Measurements from ENCODE around the gene GAS5. TPM values are rescaled to one million over a fixed set of nuclear protein-coding genes. Genes with fewer than 3 reads are reported as not detected.

Gene GAS5
- total and polyA plus RNA-seq, 5 donors from 2014 or later, result 279 to 511 (median 414) TPM

GRCh38 chr1:173900992-173901391 lies 33.2 kb upstream of the GAS5 start:
- peaks cover 11 to 22% (median 16%) of the 10 kb centered on the region in 4 donors for H3K4me1 Mint-ChIP-seq
- Histone ChIP-seq H3K9me3 (ENCODE audit: control insufficient read depth in 2 of 2, low read length in 2 of 2) (no peaks in the 10 kb centered on the region), H3K4me1 (ENCODE audit: control insufficient read depth, insufficient read depth, low read length, poor library complexity, severe bottlenecking) (no peaks in the 10 kb centered on the region), H3K27me3 (ENCODE audit: control insufficient read depth, insufficient read depth, low read length) (no peaks in the 10 kb centered on the region), H3K27ac (ENCODE audit: insufficient read depth, low read length, poor library complexity, severe bottlenecking) (no peak overlapping the region), H3K4me3 (ENCODE audit: low read depth, low read length) (no peak overlapping the region), H3K36me3 (ENCODE audit: control insufficient read depth, insufficient read depth, low read length) (no peaks in the 10 kb centered on the region)
- no peak overlapping the region for H3K27ac Mint-ChIP-seq
- ATAC-seq (ENCODE audit: low read depth in 2 of 2) (no peak), DNase-seq (no peak)
- peaks cover 17% of the 10 kb centered on the region for H3K36me3 Mint-ChIP-seq
- H3K9me3 Mint-ChIP-seq, result peaks cover 0 to 2% (median 0%) of the 10 kb centered on the region in 7 donors
- H3K4me3 Mint-ChIP-seq, result no peak overlapping the region
- H3K27me3 Mint-ChIP-seq, result no peaks in the 10 kb centered on the region

DNA sequence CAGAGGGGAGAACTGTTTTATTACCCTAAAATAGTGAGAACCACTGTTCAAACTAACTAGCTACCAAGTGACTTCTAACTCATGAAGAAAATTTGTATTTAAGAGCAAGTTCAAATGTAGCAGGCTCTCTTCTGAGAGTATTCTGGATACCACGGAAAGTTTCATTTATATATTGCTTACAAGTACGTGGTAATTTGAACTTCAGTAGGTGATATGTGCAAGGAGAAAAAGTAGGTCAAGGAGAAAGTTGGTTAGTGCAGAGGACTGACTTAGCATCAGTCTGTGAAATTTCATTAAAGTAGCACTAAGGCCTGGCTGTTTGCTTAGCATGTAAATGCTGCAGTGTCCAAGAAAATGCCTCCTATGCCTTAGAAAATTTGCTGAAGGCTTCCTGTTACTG lies 32.6 kb upstream of the GAS5 start:
- peaks cover 0 to 2% (median 0%) of the 10 kb centered on the region in 7 donors for H3K9me3 Mint-ChIP-seq
- Histone ChIP-seq H3K27me3 (ENCODE audit: control insufficient read depth, insufficient read depth, low read length) (no peaks in the 10 kb centered on the region), H3K36me3 (ENCODE audit: control insufficient read depth, insufficient read depth, low read length) (no peaks in the 10 kb centered on the region), H3K4me3 (ENCODE audit: low read depth, low read length) (no peak overlapping the region), H3K9me3 (ENCODE audit: control insufficient read depth in 2 of 2, low read length in 2 of 2) (no peaks in the 10 kb centered on the region), H3K4me1 (ENCODE audit: control insufficient read depth, insufficient read depth, low read length, poor library complexity, severe bottlenecking) (no peaks in the 10 kb centered on the region), H3K27ac (ENCODE audit: insufficient read depth, low read length, poor library complexity, severe bottlenecking) (no peak overlapping the region)
- no peak overlapping the region for H3K4me3 Mint-ChIP-seq
- peak overlapping the region in 1 of 3 donors; percentile 21 for H3K27ac Mint-ChIP-seq
- H3K27me3 Mint-ChIP-seq, result no peaks in the 10 kb centered on the region
- peaks cover 11 to 22% (median 14%) of the 10 kb centered on the region in 4 donors for H3K4me1 Mint-ChIP-seq
- no peak for ATAC-seq (ENCODE audit: low read depth in 2 of 2)
- no peak for DNase-seq
- peaks cover 17% of the 10 kb centered on the region for H3K36me3 Mint-ChIP-seq

- H3K9me3 Mint-ChIP-seq, result no peaks in the 10 kb centered on the region
- ATAC-seq (ENCODE audit: low read depth in 2 of 2), result no peak
- DNase-seq, result no peak
- H3K27ac ChIP-seq (ENCODE audit: insufficient read depth, low read length, poor library complexity, severe bottlenecking), result no peak overlapping the region
- H3K4me1 Mint-ChIP-seq, result peaks cover 12 to 21% (median 20%) of the 10 kb centered on the region in 4 donors
- no peak overlapping the region for H3K27ac Mint-ChIP-seq
- H3K27me3 ChIP-seq (ENCODE audit: control insufficient read depth, insufficient read depth, low read length), result no peaks in the 10 kb centered on the region
- H3K36me3 Mint-ChIP-seq, result peaks cover 37% of the 10 kb centered on the region
- peaks cover 8% of the 10 kb centered on the region for H3K36me3 ChIP-seq (ENCODE audit: control insufficient read depth, insufficient read depth, low read length)
- H3K4me1 ChIP-seq (ENCODE audit: control insufficient read depth, insufficient read depth, low read length, poor library complexity, severe bottlenecking), result no peaks in the 10 kb centered on the region
- H3K27me3 Mint-ChIP-seq, result no peaks in the 10 kb centered on the region
- H3K9me3 ChIP-seq (ENCODE audit: control insufficient read depth in 2 of 2, low read length in 2 of 2), result no peaks in the 10 kb centered on the region
- H3K4me3 ChIP-seq (ENCODE audit: low read depth, low read length), result no peak overlapping the region
- no peak overlapping the region for H3K4me3 Mint-ChIP-seq
These were observed 26.4 kb upstream of the GAS5 start for GRCh38 chr1:173894189-173894588.

DNA sequence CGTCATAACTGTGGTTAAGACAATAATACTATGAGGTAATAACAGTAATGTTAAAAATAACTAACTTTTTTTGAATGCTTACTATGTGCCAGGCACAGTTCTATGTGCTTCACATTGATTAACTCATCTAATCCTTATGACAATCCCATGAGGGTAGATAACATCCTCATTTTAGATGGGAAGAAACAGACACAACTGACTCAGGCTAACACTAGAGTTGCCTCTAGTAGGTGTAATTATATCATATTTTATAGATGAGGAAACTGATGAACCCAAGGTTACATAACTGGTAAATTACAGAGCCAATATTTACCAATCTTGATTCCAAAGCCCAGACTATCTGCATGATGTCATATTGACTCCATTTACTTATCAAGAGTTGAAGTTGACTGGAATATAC lies 25.8 kb upstream of the GAS5 start:
- Histone ChIP-seq H3K27me3 (ENCODE audit: control insufficient read depth, insufficient read depth, low read length) (no peaks in the 10 kb centered on the region), H3K9me3 (ENCODE audit: control insufficient read depth in 2 of 2, low read length in 2 of 2) (no peaks in the 10 kb centered on the region), H3K4me1 (ENCODE audit: control insufficient read depth, insufficient read depth, low read length, poor library complexity, severe bottlenecking) (no peaks in the 10 kb centered on the region), H3K27ac (ENCODE audit: insufficient read depth, low read length, poor library complexity, severe bottlenecking) (no peak overlapping the region), H3K36me3 (ENCODE audit: control insufficient read depth, insufficient read depth, low read length) (peaks cover 8% of the 10 kb centered on the region), H3K4me3 (ENCODE audit: low read depth, low read length) (no peak overlapping the region)
- no peaks in the 10 kb centered on the region for H3K9me3 Mint-ChIP-seq
- peaks cover 39% of the 10 kb centered on the region for H3K36me3 Mint-ChIP-seq
- H3K27me3 Mint-ChIP-seq, result no peaks in the 10 kb centered on the region
- H3K27ac Mint-ChIP-seq, result no peak overlapping the region
- ATAC-seq (ENCODE audit: low read depth in 2 of 2) (no peak), DNase-seq (no peak)
- H3K4me1 Mint-ChIP-seq, result peaks cover 9 to 24% (median 16%) of the 10 kb centered on the region in 4 donors
- no peak overlapping the region for H3K4me3 Mint-ChIP-seq

DNA sequence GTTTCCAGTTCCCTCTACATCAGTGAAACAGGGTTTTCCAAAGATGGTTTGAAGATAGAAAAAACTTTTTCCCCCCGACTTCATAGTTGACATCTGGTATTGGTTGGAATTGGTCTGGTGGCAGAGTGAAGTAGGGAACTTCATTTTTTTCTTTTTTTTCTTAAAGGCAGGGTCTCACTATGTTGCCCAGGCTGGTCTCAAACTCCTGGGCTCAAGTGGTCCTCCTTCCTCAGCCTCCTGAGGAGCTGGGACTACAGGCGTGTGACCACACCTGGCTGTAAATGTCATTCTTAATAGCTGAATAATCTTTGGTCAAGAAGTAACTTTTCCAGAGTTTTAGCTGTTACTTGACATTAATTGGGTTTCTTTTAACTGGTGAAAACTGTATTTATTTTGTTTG lies 22.1 kb upstream of the GAS5 start:
- Histone ChIP-seq H3K27ac (ENCODE audit: insufficient read depth, low read length, poor library complexity, severe bottlenecking) (no peak overlapping the region), H3K27me3 (ENCODE audit: control insufficient read depth, insufficient read depth, low read length) (no peaks in the 10 kb centered on the region), H3K9me3 (ENCODE audit: control insufficient read depth in 2 of 2, low read length in 2 of 2) (no peaks in the 10 kb centered on the region), H3K4me1 (ENCODE audit: control insufficient read depth, insufficient read depth, low read length, poor library complexity, severe bottlenecking) (no peaks in the 10 kb centered on the region), H3K4me3 (ENCODE audit: low read depth, low read length) (no peak overlapping the region), H3K36me3 (ENCODE audit: control insufficient read depth, insufficient read depth, low read length) (peaks cover 35% of the 10 kb centered on the region)
- DNase-seq, result no peak
- Mint-ChIP-seq H3K27me3 (no peaks in the 10 kb centered on the region), H3K27ac (no peak overlapping the region), H3K4me3 (no peak overlapping the region), H3K36me3 (peaks cover 63% of the 10 kb centered on the region), H3K4me1 (peaks cover 16 to 45% (median 25%) of the 10 kb centered on the region in 4 donors), H3K9me3 (no peaks in the 10 kb centered on the region)
- ATAC-seq (ENCODE audit: low read depth in 2 of 2), result no peak

GRCh38 chr1:173888749-173889148 lies 21.0 kb upstream of the GAS5 start:
- no peaks in the 10 kb centered on the region for H3K9me3 Mint-ChIP-seq
- no peak for DNase-seq
- H3K27ac ChIP-seq (ENCODE audit: insufficient read depth, low read length, poor library complexity, severe bottlenecking), result no peak overlapping the region
- no peaks in the 10 kb centered on the region for H3K27me3 ChIP-seq (ENCODE audit: control insufficient read depth, insufficient read depth, low read length)
- no peak for ATAC-seq (ENCODE audit: low read depth in 2 of 2)
- peak overlapping the region in 1 of 3 donors; percentile 22 for H3K27ac Mint-ChIP-seq
- H3K36me3 ChIP-seq (ENCODE audit: control insufficient read depth, insufficient read depth, low read length), result peaks cover 33% of the 10 kb centered on the region
- peaks cover 12 to 39% (median 25%) of the 10 kb centered on the region in 4 donors for H3K4me1 Mint-ChIP-seq
- no peaks in the 10 kb centered on the region for H3K9me3 ChIP-seq (ENCODE audit: control insufficient read depth in 2 of 2, low read length in 2 of 2)
- H3K36me3 Mint-ChIP-seq, result peaks cover 57% of the 10 kb centered on the region
- H3K4me1 ChIP-seq (ENCODE audit: control insufficient read depth, insufficient read depth, low read length, poor library complexity, severe bottlenecking), result no peaks in the 10 kb centered on the region
- H3K4me3 Mint-ChIP-seq, result no peak overlapping the region
- H3K4me3 ChIP-seq (ENCODE audit: low read depth, low read length), result no peak overlapping the region
- no peaks in the 10 kb centered on the region for H3K27me3 Mint-ChIP-seq

GRCh38 chr1:173887627-173888026 lies 19.8 kb upstream of the GAS5 start:
- no peak overlapping the region for H3K4me3 Mint-ChIP-seq

GRCh38 chr1:173886746-173887611 lies 19.2 kb upstream of the GAS5 start:
- Mint-ChIP-seq H3K27me3 (no peaks in the 10 kb centered on the region), H3K36me3 (peaks cover 51% of the 10 kb centered on the region)

More at GRCh38 chr1:173887627-173888026, 19.8 kb upstream of the GAS5 start:
- H3K9me3 ChIP-seq (ENCODE audit: control insufficient read depth in 2 of 2, low read length in 2 of 2), result no peaks in the 10 kb centered on the region
- peaks cover 34% of the 10 kb centered on the region for H3K36me3 ChIP-seq (ENCODE audit: control insufficient read depth, insufficient read depth, low read length)
- H3K4me3 ChIP-seq (ENCODE audit: low read depth, low read length), result no peak overlapping the region
- H3K27me3 Mint-ChIP-seq, result no peaks in the 10 kb centered on the region
- no peaks in the 10 kb centered on the region for H3K4me1 ChIP-seq (ENCODE audit: control insufficient read depth, insufficient read depth, low read length, poor library complexity, severe bottlenecking)
- H3K27me3 ChIP-seq (ENCODE audit: control insufficient read depth, insufficient read depth, low read length), result no peaks in the 10 kb centered on the region
- H3K4me1 Mint-ChIP-seq, result peaks cover 12 to 37% (median 25%) of the 10 kb centered on the region in 4 donors
- ATAC-seq (ENCODE audit: low read depth in 2 of 2) (no peak), DNase-seq (no peak)
- no peak overlapping the region for H3K27ac ChIP-seq (ENCODE audit: insufficient read depth, low read length, poor library complexity, severe bottlenecking)
- no peaks in the 10 kb centered on the region for H3K9me3 Mint-ChIP-seq
- H3K36me3 Mint-ChIP-seq, result peaks cover 55% of the 10 kb centered on the region
- H3K27ac Mint-ChIP-seq, result peak overlapping the region in 2 of 3 donors; percentile 0 to 38

More at GRCh38 chr1:173886746-173887611, 19.2 kb upstream of the GAS5 start:
- Histone ChIP-seq H3K9me3 (ENCODE audit: control insufficient read depth in 2 of 2, low read length in 2 of 2) (no peaks in the 10 kb centered on the region), H3K27me3 (ENCODE audit: control insufficient read depth, insufficient read depth, low read length) (no peaks in the 10 kb centered on the region), H3K4me1 (ENCODE audit: control insufficient read depth, insufficient read depth, low read length, poor library complexity, severe bottlenecking) (no peaks in the 10 kb centered on the region), H3K4me3 (ENCODE audit: low read depth, low read length) (no peak overlapping the region), H3K27ac (ENCODE audit: insufficient read depth, low read length, poor library complexity, severe bottlenecking) (no peak overlapping the region), H3K36me3 (ENCODE audit: control insufficient read depth, insufficient read depth, low read length) (peaks cover 34% of the 10 kb centered on the region)
- H3K4me3 Mint-ChIP-seq, result no peak overlapping the region
- peak overlapping the region in 1 of 3 donors; percentile 0 for H3K27ac Mint-ChIP-seq
- ATAC-seq (ENCODE audit: low read depth in 2 of 2) (no peak), DNase-seq (no peak)
- H3K9me3 Mint-ChIP-seq, result no peaks in the 10 kb centered on the region
- H3K4me1 Mint-ChIP-seq, result peaks cover 9 to 36% (median 25%) of the 10 kb centered on the region in 4 donors
